Activated CD4-positive, alpha-beta T cell treated with anti-CD3 and anti-CD28 coated beads, Interleukin-10, Interleukin-2, amounts not matched to agents 100 ng/mL and 50 ng/mL, durations not matched to agents 16 hours and 8 hours (primary cell): ENCODE results near the gene AP1S1.
"Not testable (repeated sequence)": the region's sequence is repeated elsewhere in the genome, so short reads cannot be mapped to it uniquely, and the experiment has no call there.

Source experiments
- DNase-seq: peaks from one replicate; pipeline ENCODE4 v3.0.0-alpha.2; 2020

Gene AP1S1

DNA sequence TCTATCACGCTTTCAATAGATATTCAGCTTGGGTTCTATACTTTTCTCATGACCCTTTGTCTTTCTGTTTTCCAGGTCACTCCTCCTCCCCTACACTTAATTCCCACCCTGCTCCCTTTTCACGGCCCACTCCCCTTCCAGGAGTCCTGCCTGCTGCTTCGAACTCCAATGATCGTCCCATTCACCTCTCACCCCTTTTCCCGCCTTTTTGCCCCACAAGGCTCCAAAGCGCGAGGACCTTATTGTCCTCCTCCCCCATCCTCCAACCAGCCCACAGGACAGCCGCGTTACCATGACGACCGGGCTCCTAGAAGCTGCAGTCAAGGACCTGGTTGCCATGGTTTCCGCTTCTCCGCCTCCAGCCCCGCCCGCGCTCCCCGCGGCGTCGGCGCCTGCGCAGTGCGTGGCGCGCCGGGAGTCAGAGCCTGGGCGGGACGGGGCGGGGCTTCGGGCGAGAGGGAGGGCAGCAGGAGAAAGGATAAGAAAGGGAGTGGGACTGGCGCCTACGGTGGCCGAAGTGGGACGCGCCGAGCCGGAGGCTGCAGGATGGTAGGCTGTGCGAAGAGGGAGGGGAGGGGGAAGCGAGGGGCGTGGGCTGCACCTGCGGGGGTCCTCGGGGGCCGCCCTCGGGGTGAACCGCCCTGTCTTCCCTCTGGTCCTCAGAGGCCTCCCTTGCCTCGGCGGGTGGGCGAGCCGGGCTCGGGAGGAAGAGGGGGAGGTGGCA is at the start of gene AP1S1:
AP1S1 (plus strand) TSS at position 508 of the 724 bp plus-strand sequence; CDS start at position 547, 39 bp downstream.
- peak; percentile 97 for DNase-seq

GRCh38 chr7:101104799-101105198 is 49.5 kb upstream of the AP1S1 start:
- DNase-seq = no peak

GRCh38 chr7:101105248-101105647 is 49.0 kb upstream of the AP1S1 start:
- DNase-seq = not testable (repeated sequence)

- DNase-seq = no peak
These were observed 47.9 kb upstream of the AP1S1 start for GRCh38 chr7:101106386-101106785.

DNA sequence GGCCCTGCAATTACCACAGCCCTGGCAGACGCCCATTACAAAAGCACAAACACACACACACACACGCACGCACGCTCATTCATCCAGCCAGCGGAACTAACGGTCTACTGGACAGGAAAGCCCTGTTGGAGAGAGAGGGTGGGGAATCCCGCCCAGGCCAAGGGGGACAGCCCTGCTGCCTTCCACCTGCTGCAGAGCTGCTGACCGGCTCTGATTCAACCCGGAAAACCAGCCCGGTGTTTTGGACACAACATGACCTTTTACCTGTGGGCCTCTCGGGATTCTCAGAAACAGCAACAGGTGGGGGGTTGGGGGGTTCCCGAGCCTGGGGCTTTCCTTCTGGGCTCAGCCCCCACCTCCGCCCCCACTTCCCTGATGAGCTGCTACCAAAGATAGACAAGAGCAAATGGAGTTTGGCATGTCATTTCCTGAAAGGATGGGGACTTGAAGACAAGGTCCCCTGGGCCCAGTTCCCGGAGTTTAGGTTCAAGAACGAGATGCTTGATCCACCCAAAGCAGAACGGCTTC is 45.9 kb upstream of the AP1S1 start:
- no peak for DNase-seq

DNA sequence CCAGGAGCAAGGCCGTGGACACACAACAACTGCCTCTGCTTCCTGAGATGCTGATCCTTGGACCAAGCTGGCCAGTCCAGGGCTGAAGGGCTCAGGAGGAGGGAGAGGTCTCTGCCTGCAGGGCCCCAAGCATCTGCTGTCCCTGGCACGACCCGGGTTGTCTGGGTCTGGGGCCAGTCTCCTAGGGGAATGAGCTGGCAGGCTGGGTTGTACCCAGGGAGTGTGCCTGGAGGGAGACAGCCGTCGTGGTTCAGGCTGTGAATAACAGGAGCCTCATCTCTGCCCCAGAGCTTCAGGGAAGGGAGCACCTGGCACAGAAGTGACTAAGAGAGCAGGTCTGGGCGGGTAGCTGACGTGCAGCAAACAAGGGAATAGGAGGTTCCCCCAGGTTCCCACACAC is 45.3 kb upstream of the AP1S1 start:
- DNase-seq = no peak

- no peak for DNase-seq
These were observed 44.9 kb upstream of the AP1S1 start for GRCh38 chr7:101109368-101109767.

DNA sequence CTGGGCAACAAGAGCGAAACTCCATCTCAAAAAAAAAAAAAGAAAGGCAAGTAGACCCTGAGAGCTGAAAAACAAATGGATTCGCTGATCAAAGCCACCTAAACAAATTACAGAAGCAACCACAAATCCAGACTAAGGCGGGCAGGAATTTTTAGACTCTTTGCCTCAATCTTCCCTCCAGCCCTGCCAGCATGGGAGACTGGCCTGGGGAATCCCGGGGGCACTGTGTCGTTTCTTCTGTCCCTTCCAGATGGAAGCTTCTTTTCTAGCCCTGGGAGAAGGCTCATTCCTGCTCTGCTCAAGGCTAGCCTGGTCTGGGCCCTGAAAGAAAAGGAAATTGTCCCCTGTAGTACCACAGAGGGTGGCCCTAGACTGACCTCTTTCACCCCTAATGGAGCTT is 43.0 kb upstream of the AP1S1 start:
- DNase-seq = no peak

DNA sequence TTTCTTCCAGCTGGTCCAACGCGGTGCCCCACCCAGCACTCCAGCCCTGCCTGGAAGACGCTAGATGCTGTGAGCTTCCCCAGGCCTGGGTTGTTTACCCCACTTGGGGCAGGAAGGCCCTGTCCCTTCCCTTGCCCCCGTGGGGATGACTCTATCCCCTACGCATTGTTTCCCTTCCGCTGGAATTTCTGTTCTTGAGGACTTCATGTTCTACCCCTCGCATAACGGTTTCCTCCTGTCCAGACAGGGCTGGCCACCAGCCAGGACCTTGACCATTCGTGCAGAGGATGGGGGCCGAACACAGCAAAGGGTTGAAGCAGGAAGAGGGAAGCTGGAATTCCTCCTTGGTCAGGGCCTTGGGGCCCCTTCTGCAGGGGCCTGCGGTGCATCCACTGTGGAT is 42.0 kb upstream of the AP1S1 start:
- DNase-seq = no peak

DNA sequence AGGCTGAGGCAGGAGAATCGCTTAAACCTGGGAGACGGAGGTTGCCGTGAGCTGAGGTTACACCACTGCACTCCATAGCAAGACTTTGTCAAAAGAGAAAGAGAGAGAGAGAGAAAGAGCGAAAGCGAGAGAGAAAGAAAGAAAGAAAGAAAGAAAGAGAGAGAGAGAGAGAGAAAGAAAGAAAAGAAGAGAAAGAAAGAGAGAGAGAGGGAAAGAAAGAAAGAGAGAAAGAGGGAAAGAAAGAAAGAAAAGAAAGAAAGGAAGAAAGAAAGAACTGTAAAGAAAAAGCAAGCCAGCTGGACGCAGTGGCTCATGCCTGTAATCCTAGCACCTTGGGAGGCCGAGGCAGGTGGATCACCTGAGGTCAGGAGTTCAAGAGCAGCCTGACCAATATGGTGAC is 41.1 kb upstream of the AP1S1 start:
- DNase-seq = not testable (repeated sequence)

GRCh38 chr7:101113836-101114235 is 40.4 kb upstream of the AP1S1 start:
- DNase-seq = no peak

GRCh38 chr7:101114492-101114891 is 39.8 kb upstream of the AP1S1 start:
- DNase-seq = no peak

- no peak for DNase-seq
These were observed 39.1 kb upstream of the AP1S1 start for GRCh38 chr7:101115215-101115614.

GRCh38 chr7:101116898-101117297 is 37.4 kb upstream of the AP1S1 start:
- DNase-seq = no peak

GRCh38 chr7:101118856-101119255 is 35.4 kb upstream of the AP1S1 start:
- DNase-seq = no peak

- DNase-seq = no peak
These were observed 34.4 kb upstream of the AP1S1 start for GRCh38 chr7:101119876-101120275.

GRCh38 chr7:101120315-101120714 is 34.0 kb upstream of the AP1S1 start:
- no peak for DNase-seq

GRCh38 chr7:101121631-101121990 is 32.7 kb upstream of the AP1S1 start:
- DNase-seq = not testable (repeated sequence)

DNA sequence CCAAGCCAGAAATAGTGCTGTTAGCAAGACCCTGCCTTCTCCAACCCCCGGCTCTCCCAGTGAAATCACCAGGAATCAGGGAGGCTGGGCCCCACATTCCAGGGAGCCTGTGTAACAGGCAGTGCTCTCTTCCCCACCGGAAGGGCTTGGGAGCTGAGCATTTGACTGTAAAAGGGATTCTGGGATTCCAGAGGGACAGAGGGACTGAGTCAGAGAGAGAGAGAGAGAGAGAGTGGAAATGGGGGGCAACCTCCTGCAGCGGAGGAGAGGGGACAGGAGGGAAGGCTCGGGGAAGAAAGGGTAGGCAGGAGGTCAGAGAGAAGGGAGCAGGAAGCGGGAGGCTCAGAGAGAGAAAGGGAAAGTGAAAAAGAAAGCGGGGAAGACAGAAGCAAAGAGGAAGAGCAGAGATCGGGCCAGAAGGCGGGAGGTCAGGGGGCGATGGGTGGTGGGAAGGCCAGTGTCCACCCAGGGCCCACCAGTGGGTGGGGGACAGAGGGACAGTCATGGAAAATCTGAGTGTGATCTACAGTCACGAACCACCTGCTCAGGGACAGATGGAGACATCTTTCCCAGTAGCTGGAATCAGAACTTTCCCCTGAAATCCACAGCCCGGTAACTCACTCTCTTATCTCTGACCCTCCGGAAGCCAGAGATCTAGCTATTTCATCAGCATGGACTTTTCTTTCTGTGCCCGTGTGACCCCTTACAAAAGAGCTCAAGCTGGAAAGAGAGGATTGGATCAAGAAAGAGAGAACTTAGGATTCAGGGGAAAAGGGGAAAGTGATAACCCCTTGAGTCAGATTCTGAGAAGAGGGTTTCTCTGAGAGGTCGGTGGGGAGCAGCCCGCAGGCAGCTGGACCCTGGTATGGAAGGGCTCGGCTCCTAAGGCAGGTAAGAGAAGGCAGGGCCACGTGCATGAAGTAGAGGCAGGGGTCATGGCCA is 32.0 kb upstream of the AP1S1 start:
- DNase-seq = no peak

DNA sequence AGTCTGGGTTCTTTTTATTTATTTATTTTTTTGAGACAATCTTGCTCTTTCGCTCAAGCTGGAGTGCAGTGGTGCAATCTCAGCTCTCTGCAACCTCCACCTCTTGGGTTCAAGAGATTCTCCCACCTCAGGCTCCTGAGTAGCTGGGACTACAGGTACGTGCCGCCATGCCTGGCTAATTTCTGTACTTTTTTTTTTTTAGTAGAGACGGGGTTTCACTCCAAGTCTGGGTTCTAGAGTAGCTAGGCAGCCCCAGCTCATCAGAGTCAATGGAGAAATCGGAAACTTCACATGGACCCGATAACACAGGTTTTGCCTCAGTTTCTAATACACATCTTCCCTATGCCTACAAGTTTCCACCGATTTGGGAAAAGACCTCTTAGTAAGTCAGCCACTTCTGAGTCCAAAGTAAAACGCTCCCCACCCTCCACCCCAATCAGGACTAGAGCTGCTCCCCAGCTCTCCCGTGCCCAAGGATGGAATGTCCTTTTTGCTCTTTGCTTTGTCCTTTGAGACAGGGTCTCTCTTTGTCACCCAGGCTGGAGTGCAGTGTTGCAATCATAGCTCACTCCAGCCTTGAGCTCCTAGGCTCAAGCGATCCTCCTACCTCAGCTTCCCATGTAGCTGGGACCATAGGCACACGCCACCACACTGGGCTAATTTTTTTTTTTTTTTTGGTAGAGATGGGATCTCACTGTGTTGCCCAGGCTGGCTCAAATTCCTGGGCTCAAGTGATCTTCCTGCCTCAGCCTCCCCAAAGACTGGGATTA is 31.2 kb upstream of the AP1S1 start:
- DNase-seq = no peak

- no peak for DNase-seq
These were observed 30.6 kb upstream of the AP1S1 start for GRCh38 chr7:101123703-101124068.

DNA sequence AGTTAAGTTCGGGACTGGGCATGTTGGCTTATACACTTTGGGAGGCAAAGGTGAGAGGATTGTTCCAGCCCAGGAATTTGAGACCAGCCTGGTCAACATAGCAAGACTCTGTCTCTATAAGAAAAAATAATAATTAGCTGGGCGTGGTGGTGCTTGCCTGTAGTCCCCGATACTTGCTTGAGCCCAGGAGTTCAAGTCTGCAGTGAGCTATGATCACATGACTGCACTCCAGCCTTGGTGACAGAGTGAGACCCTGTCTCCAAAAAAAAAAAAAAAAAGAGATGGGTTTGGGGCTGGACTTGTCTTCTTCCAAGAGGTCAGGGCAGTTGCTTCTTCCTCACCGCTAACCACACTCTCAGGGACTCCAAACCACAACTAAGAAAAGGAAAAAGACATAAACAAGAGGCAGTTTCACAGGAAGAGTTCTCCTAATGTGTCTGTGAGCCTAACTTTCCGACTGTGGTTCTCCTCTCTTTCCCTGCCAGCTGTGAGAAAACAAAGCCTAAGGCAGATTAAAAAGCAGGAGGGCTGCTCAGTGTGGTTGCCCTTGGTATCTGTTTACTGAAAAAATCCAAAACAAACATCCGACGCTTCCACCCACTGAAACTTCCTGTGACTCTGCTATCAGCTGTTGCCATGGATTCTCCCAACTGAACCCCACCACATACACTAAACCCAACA is 29.8 kb upstream of the AP1S1 start:
- DNase-seq = peak; percentile 26
